Fibroblast of villous mesenchyme (primary cell): ENCODE measurements around the gene STON2. TPM values are rescaled to one million over a fixed set of nuclear protein-coding genes. Genes with fewer than 3 reads are reported as not detected.
"Not testable (repeated sequence)": the region's sequence is repeated elsewhere in the genome, so short reads cannot be mapped to it uniquely, and the experiment has no call there.

Experiments
- DNase-seq: peaks from one replicate; pipeline ENCODE4 v3.0.0-alpha.2; 2010; ENCODE audit warnings: low read depth
- H3K4me3 ChIP-seq: 2 replicates; pipeline ENCODE4 v1.5.1; 2011; ENCODE audit warnings: low read depth, mild to moderate bottlenecking, low read length
- total RNA-seq: library from RNA; depleted of rRNA; stranded (reverse); fragments of >200 nt; gene quantifications from 2 replicates; pipeline ENCODE4 v1.2.3, GENCODE V29; 2012
- TF ChIP-seq, protein P1 (sequence below): IDR thresholded peaks from 2 replicates; pipeline ENCODE4 v1.5.1; 2012; ENCODE audit warnings: low read depth, mild to moderate bottlenecking, low read length; ENCODE audit not compliant: insufficient read depth

STON2 gene
- total RNA-seq, 1 donor: not detected

DNA sequence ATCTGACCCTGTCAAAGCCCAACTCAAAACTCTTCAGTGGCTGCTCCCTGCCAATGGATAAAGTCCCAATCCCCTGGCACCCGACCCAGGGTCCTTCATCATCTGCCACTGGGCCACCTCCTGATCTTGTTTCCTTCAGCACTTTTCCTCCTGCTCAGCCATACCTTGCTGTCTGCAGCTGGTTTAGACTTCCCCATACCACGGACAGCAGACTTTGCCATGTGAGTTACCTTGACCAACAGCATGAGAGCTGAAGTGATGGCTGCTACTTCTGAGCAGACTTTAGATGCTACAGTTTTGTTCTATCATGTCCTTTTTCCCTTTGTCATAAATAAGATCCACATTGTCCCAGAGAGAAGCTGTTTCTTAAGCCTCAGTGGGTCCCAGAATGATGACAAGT is 33.3 kb upstream of the STON2 start:
- TF ChIP-seq, protein P1, sequence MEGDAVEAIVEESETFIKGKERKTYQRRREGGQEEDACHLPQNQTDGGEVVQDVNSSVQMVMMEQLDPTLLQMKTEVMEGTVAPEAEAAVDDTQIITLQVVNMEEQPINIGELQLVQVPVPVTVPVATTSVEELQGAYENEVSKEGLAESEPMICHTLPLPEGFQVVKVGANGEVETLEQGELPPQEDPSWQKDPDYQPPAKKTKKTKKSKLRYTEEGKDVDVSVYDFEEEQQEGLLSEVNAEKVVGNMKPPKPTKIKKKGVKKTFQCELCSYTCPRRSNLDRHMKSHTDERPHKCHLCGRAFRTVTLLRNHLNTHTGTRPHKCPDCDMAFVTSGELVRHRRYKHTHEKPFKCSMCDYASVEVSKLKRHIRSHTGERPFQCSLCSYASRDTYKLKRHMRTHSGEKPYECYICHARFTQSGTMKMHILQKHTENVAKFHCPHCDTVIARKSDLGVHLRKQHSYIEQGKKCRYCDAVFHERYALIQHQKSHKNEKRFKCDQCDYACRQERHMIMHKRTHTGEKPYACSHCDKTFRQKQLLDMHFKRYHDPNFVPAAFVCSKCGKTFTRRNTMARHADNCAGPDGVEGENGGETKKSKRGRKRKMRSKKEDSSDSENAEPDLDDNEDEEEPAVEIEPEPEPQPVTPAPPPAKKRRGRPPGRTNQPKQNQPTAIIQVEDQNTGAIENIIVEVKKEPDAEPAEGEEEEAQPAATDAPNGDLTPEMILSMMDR: no peak
- no peak overlapping the region for H3K4me3 ChIP-seq
- DNase-seq: no peak

DNA sequence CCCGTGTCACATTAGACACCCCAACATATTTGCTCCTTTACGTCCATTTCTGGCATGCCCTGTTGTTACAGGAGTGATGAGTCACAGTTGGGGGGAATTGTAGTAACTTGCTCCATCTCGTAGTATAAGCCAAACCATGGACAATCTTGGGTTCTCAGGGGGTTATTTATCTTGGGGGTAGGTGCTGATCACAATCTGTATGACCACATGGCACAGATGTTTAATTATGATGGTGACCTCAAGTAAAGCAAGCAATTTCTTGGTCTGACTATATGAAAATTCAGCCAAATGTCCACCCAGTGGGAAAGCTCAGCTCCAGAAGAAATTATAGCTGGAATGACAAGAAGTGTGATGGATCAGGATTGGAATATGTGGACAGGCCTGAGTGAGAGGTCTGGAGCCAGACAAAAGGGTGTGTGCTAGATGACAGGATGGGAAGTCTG is 32.1 kb upstream of the STON2 start:
- TF ChIP-seq, protein P1: no peak
- H3K4me3 ChIP-seq: no peak overlapping the region
- no peak for DNase-seq

DNA sequence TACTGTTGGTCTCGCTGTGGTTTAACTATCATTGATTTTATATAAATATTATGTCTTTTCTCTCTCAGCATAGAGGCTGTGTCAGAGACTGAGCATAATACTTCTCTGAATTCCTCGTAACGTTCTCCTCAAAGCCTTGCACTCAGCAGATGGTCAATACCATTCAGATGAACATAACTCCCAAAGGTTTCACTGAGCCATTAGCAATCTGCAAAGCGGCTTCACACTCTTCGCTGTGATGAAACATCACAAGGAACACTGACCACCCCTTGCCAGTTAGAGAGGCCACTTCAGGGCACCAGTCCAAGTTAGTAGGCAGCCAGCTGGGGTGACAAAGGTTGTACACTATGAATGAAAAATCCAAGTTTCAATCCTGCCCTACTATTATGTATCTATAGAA is 30.1 kb upstream of the STON2 start:
- TF ChIP-seq, protein P1: no peak
- no peak for DNase-seq

DNA sequence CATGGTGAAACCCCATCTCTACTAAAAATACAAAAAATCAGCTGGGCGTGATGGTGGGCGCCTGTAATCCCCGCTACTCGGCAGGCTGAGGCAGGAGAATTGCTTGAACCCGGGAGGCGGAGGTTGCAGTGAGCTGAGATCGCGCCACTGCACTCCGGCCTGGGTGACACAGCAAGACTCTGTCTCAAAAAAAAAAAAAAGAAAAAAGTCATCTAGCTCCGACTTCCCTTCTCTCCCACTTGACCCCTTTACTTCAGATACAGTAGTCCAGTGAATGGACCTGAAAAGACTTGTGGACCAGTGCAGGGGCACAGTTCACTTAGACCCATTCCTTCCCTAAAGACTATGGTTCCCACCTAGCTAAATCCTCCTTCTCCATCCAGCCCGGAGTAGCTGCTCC is 29.6 kb upstream of the STON2 start:
- not testable (repeated sequence) for DNase-seq, H3K4me3 ChIP-seq

More for the DNA sequence above, 30.1 kb upstream of the STON2 start:
- H3K4me3 ChIP-seq: no peak overlapping the region

DNA sequence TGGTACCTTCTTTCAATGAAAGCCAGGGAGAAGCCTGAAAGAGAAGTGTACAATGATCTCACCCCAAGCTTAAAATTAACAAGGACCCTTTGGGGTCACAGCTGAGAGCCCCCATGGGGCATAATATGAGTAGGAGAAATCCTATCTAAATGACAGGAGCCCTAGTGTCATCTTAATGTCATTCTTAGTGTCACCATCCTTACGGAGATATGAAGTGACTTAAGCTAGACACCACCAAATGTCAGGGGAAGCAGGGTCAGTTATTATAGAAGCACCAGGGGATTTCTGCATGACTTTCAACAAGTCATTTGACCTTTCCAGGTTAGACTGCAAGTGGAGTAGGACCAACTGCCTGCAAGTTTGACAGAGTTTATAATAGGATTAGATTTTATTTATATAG is 28.9 kb upstream of the STON2 start:
- H3K4me3 ChIP-seq: no peak overlapping the region

DNA sequence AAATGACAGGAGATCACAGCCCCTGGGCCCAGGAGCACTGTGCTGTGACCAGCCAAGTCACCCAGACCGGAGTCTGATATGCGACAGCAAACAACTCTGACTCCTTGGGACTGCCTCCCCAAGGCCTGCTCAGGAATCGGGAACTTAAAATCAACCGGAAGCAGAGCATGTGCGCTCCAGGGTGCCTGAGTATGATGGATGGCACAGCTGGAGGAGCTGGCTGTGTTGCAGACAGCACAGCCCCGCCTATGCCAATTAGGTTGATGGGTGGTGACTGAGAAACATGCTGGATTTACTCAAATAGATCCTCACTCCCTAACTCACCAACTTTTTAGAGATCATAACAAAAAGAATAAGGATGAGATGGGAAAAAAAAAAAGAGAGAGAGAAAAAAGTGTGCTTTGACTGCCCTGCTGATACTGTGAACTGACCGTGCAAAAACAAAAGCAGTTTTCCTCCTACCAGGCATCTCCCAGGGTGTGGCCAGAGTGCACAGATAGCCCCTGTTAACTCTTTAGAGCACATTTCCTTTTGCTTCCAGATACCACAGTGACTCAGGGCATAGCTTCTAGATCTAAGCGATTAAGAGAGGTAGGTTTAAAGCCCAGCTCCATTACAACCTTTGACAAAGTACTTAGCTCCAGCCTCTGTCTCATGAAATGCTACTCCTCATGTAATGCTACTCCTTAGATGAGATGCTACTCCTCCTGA is 27.4 kb upstream of the STON2 start:
- H3K4me3 ChIP-seq: no peak overlapping the region
- TF ChIP-seq, protein P1: no peak
- no peak for DNase-seq

More for the DNA sequence above, 28.9 kb upstream of the STON2 start:
- no peak for DNase-seq
- TF ChIP-seq, protein P1: no peak

DNA sequence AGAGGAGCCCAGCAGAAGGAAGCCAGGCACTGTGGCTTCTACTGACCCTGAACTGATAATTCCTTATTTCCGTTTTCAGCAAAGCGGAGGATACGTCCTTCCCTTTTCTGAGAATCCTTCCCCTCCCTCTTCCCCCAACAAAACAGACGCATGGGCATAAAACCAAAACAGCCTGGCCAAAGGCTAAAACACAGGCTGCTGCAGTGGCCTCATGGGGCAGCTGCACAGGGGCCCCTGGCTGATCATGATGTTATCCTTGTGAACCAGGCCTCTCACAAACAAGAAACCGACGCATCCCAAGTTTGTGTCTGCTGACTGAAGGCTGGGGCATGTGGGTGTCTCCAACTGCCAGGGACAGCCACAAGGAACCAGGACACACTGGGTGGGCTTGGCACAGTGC is 23.4 kb upstream of the STON2 start:
- DNase-seq: no peak
- TF ChIP-seq, protein P1: no peak
- no peak overlapping the region for H3K4me3 ChIP-seq
